ENCODE data around the gene MYO5B. TPM values are rescaled to one million over a fixed set of nuclear protein-coding genes. Genes with fewer than 3 reads are reported as not detected.

The MYO5B gene
- total RNA-seq, 2 experiments from 2014 or later: not detected

DNA sequence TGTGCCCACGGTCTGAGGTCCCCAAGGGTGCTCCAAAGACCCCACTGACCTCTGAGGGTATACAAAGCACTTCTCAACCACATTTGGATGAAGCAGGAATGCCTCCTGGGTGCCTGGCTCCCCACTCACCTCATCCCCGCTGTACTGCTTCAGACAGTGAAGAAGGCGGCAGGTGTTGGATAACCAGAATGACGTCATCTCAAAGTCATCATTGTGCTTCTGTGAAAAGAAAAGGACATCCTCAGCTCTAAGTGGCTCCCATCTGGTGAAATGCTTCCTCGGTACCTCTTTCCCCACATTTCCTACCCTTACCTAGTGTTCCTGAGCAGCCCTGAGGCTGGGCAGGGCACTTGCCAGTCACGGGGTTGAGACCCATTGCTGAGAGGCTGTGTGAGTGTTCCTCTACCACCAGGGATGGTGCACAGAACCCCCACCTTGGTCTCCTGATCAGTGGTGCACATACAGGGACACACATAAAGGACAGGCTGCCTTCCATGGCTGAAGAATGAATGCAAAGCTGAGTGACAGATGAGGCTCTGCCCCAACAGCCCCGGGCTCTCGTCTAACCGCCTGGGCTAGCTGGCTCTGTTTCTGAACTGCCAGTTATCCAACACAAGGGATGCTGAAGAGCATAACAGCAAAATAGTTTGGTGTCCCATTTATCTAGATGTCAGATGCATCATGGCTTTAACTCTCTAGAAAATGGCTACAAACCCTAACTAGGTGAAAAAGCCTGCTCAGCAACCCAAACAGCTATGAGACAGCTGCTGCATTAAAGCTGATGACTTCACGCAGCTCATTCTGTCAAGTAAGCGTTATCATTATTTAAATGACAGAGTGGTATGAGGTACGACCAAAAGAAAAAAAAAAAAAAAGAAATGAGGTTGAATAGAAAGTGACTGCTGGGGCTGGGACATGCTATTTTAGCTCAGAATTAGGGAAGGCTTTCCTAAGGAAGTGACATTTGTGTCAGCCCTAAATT lies 353.4 kb downstream of the MYO5B start:
- CTCF ChIA-PET (ENCODE audit: unreplicated experiment): no interaction called here
- Histone ChIP-seq H3K4me3 (ENCODE audit: low read depth, low read length, poor library complexity, severe bottlenecking) (no peak overlapping the region), H4K20me1 (ENCODE audit: insufficient read depth, low read length) (no peaks in the 10 kb centered on the region), H2AFZ (ENCODE audit: low read length) (no peak overlapping the region), H3K9me2 (ENCODE audit: insufficient read depth, low read length) (no peaks in the 10 kb centered on the region), H3K79me2 (ENCODE audit: insufficient read depth, low read depth, low read length) (no peaks in the 10 kb centered on the region), H3K27ac (ENCODE audit: low read depth, low read length, poor library complexity, severe bottlenecking) (no peak overlapping the region), H3K9me3 (ENCODE audit: low read length) (no peaks in the 10 kb centered on the region), H3K36me3 (ENCODE audit: insufficient read depth, low read length) (no peaks in the 10 kb centered on the region), H3K4me1 (ENCODE audit: insufficient read depth, low read length, poor library complexity, severe bottlenecking) (no peaks in the 10 kb centered on the region), H3K4me2 (ENCODE audit: low read length) (no peak overlapping the region)
- intact Hi-C loops (cut with micrococcal nuclease; ENCODE audit: unreplicated experiment): no loop called here
- TF ChIP-seq, protein P1, sequence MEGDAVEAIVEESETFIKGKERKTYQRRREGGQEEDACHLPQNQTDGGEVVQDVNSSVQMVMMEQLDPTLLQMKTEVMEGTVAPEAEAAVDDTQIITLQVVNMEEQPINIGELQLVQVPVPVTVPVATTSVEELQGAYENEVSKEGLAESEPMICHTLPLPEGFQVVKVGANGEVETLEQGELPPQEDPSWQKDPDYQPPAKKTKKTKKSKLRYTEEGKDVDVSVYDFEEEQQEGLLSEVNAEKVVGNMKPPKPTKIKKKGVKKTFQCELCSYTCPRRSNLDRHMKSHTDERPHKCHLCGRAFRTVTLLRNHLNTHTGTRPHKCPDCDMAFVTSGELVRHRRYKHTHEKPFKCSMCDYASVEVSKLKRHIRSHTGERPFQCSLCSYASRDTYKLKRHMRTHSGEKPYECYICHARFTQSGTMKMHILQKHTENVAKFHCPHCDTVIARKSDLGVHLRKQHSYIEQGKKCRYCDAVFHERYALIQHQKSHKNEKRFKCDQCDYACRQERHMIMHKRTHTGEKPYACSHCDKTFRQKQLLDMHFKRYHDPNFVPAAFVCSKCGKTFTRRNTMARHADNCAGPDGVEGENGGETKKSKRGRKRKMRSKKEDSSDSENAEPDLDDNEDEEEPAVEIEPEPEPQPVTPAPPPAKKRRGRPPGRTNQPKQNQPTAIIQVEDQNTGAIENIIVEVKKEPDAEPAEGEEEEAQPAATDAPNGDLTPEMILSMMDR (conservative IDR thresholded peaks at IDR 0.05; ENCODE audit: low read length): no peak
- TF ChIP-seq EZH2phosphoT487 (IDR thresholded peaks at IDR 0.05; ENCODE audit: borderline replicate concordance, low read depth, low read length): no peak
- BruUV-seq (replicated peaks): no TSS peak
- DNase-seq (ENCODE audit: low spot score): no peak
- POLR2A ChIA-PET: no interaction called here

DNA sequence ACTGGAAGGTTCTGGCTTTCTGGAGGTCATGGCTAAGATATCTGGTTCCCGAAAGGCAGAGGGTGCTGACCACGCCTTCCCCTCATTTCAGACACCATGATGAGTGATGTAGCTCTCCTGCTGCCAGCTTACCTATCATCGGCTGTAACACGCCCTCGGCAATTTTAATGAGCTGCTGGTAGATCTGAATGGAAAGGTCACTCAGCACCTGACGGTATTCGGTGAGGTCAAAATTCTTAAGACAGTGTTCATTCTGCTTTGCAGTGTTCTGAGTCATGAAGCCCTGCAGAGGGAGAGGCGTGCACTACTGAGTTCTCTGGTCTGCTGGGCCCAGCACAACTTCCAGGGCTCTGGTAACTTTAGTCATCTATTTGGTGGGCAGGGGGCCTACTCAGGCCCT lies 355.9 kb downstream of the MYO5B start:
- no peak for TF ChIP-seq EZH2phosphoT487 (IDR thresholded peaks at IDR 0.05; ENCODE audit: borderline replicate concordance, low read depth, low read length)
- TF ChIP-seq, protein P1 (conservative IDR thresholded peaks at IDR 0.05; ENCODE audit: low read length): no peak
- Histone ChIP-seq H3K4me2 (ENCODE audit: low read length) (no peak overlapping the region), H2AFZ (ENCODE audit: low read length) (no peak overlapping the region), H3K27ac (ENCODE audit: low read depth, low read length, poor library complexity, severe bottlenecking) (no peak overlapping the region), H3K9me3 (ENCODE audit: low read length) (no peaks in the 10 kb centered on the region), H3K9me2 (ENCODE audit: insufficient read depth, low read length) (no peaks in the 10 kb centered on the region), H4K20me1 (ENCODE audit: insufficient read depth, low read length) (no peaks in the 10 kb centered on the region), H3K4me1 (ENCODE audit: insufficient read depth, low read length, poor library complexity, severe bottlenecking) (no peaks in the 10 kb centered on the region), H3K4me3 (ENCODE audit: low read depth, low read length, poor library complexity, severe bottlenecking) (no peak overlapping the region), H3K79me2 (ENCODE audit: insufficient read depth, low read depth, low read length) (no peaks in the 10 kb centered on the region), H3K36me3 (ENCODE audit: insufficient read depth, low read length) (no peaks in the 10 kb centered on the region)
- ChIA-PET POLR2A (no interaction called here), CTCF (ENCODE audit: unreplicated experiment) (no interaction called here)
- intact Hi-C loops (cut with micrococcal nuclease; ENCODE audit: unreplicated experiment): no loop called here
- no peak for DNase-seq (ENCODE audit: low spot score)
- no TSS peak for BruUV-seq (replicated peaks)

DNA sequence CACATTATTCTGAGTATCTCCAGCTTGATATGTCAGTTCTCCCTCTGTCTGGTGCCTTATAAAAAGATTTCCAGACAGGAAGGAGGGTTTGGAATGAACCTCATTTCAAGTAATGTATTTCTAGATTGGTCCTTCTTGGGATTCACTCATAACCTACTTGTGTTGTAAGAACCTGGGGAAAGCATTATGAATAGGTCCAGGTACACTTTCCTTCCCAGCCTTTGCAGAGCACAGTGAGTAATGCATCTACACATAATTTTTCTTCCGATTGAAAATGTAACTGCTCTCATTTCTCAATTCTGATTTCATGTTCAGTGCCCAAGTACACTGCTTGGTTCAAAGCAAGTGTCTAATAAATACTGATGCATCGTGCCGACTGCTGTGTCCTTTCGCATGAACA lies 356.6 kb downstream of the MYO5B start:
- Histone ChIP-seq H3K27ac (ENCODE audit: low read depth, low read length, poor library complexity, severe bottlenecking) (no peak overlapping the region), H3K9me3 (ENCODE audit: low read length) (no peaks in the 10 kb centered on the region), H3K4me3 (ENCODE audit: low read depth, low read length, poor library complexity, severe bottlenecking) (no peak overlapping the region), H4K20me1 (ENCODE audit: insufficient read depth, low read length) (no peaks in the 10 kb centered on the region), H3K4me2 (ENCODE audit: low read length) (no peak overlapping the region), H3K4me1 (ENCODE audit: insufficient read depth, low read length, poor library complexity, severe bottlenecking) (no peaks in the 10 kb centered on the region), H3K36me3 (ENCODE audit: insufficient read depth, low read length) (no peaks in the 10 kb centered on the region), H2AFZ (ENCODE audit: low read length) (no peak overlapping the region), H3K79me2 (ENCODE audit: insufficient read depth, low read depth, low read length) (no peaks in the 10 kb centered on the region), H3K9me2 (ENCODE audit: insufficient read depth, low read length) (no peaks in the 10 kb centered on the region)
- BruUV-seq (replicated peaks): no TSS peak
- TF ChIP-seq, protein P1 (conservative IDR thresholded peaks at IDR 0.05; ENCODE audit: low read length): no peak
- TF ChIP-seq EZH2phosphoT487 (IDR thresholded peaks at IDR 0.05; ENCODE audit: borderline replicate concordance, low read depth, low read length): no peak
- ChIA-PET POLR2A (no interaction called here), CTCF (ENCODE audit: unreplicated experiment) (no interaction called here)
- intact Hi-C loops (cut with micrococcal nuclease; ENCODE audit: unreplicated experiment): no loop called here
- DNase-seq (ENCODE audit: low spot score): no peak
